ENCODE data around the gene POLA2. TPM values are rescaled to one million over a fixed set of nuclear protein-coding genes. Genes with fewer than 3 reads are reported as not detected.

Gene POLA2
- total RNA-seq, 2 experiments from 2014 or later = 55.2 to 63.8 TPM

DNA sequence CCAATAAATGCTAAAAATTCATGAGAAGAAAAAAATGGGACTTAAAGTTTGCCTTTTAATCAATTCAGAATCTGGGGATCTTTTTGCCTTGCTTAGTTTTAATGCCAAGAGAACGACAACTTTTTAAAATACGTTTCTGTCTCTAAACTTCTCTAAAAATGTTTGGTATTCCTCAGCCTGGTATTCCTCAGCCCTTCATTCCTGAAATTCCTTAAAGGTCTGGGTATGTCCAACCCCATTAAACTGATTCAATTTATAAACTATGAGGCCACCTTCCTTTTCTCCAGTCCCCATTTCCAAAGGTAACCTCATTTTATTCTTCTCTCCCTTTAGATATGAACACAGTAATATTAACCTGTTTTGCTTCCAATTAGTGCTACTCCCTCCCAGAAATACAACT, 16.6 kb downstream of the POLA2 start:
- ATAC-seq (no peak), DNase-seq (no peak)
- Mint-ChIP-seq H3K9me3 (no peaks in the 10 kb centered on the region), H3K4me1 (ENCODE audit: low read depth) (peaks cover 17% of the 10 kb centered on the region), H3K36me3 (ENCODE audit: low read depth) (peaks cover 63% of the 10 kb centered on the region), H3K27ac (no peak overlapping the region), H3K27me3 (no peaks in the 10 kb centered on the region), H3K4me3 (no peak overlapping the region)
- TF ChIP-seq, protein P1, sequence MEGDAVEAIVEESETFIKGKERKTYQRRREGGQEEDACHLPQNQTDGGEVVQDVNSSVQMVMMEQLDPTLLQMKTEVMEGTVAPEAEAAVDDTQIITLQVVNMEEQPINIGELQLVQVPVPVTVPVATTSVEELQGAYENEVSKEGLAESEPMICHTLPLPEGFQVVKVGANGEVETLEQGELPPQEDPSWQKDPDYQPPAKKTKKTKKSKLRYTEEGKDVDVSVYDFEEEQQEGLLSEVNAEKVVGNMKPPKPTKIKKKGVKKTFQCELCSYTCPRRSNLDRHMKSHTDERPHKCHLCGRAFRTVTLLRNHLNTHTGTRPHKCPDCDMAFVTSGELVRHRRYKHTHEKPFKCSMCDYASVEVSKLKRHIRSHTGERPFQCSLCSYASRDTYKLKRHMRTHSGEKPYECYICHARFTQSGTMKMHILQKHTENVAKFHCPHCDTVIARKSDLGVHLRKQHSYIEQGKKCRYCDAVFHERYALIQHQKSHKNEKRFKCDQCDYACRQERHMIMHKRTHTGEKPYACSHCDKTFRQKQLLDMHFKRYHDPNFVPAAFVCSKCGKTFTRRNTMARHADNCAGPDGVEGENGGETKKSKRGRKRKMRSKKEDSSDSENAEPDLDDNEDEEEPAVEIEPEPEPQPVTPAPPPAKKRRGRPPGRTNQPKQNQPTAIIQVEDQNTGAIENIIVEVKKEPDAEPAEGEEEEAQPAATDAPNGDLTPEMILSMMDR (IDR thresholded peaks at IDR 0.05) = no peak
- CTCF ChIA-PET = interaction anchor here (1.3 to 5.9 kb wide), 3 partner anchors 13 to 52 kb away, joined by 3 to 35 read pairs (median 26); partner anchors contain the start of gene CDC42EP2
- POLR2A ChIA-PET = interaction anchor here (0.6 to 1.6 kb wide), 2 partner anchors 27 to 58 kb away, joined by 3 read pairs; no protein-coding TSS in a partner anchor
- intact Hi-C loops (cut with micrococcal nuclease) = loop anchor here (5.0 kb wide), 1 partner anchor 39 kb away; no protein-coding TSS in a partner anchor

DNA sequence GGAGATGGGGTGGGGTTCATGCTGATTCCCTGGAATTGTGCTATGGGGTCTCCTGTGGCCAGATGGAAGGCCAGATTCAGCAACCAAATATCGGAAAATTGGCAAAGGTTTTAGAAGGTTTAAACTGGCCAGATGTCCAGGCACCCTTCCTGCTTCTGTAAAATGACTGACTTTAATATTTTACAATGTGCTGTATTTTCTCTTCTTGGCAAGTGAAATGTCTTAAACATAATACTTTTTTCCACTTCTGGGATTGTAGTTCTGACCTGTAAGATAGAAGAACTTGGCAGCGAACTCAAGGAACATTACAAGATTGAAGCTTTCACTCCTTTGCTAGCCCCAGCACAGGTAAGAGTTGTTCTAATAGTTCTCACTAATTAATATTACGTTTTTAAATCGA, 17.5 kb downstream of the POLA2 start:
- intact Hi-C loops (cut with micrococcal nuclease) = loop anchor here (5.0 kb wide), 1 partner anchor 38 kb away; no protein-coding TSS in a partner anchor
- peak overlapping the region; percentile 83 for H3K27ac Mint-ChIP-seq
- ChIA-PET POLR2A (interaction anchor here (1.0 to 1.6 kb wide), 3 partner anchors 13 to 28 kb away, joined by 3 to 4 read pairs (median 3); no protein-coding TSS in a partner anchor), CTCF (interaction anchor here (1.6 to 5.9 kb wide), 3 partner anchors 17 to 51 kb away, joined by 4 to 35 read pairs (median 26); partner anchors contain the start of gene CDC42EP2)
- DNase-seq (no peak), ATAC-seq (no peak)
- H3K36me3 Mint-ChIP-seq (ENCODE audit: low read depth) = peaks cover 67% of the 10 kb centered on the region
- TF ChIP-seq, protein P1 (IDR thresholded peaks at IDR 0.05) = no peak
- H3K4me3 Mint-ChIP-seq = no peak overlapping the region
- H3K4me1 Mint-ChIP-seq (ENCODE audit: low read depth) = peaks cover 17% of the 10 kb centered on the region
- H3K9me3 Mint-ChIP-seq = no peaks in the 10 kb centered on the region
- H3K27me3 Mint-ChIP-seq = no peaks in the 10 kb centered on the region

DNA sequence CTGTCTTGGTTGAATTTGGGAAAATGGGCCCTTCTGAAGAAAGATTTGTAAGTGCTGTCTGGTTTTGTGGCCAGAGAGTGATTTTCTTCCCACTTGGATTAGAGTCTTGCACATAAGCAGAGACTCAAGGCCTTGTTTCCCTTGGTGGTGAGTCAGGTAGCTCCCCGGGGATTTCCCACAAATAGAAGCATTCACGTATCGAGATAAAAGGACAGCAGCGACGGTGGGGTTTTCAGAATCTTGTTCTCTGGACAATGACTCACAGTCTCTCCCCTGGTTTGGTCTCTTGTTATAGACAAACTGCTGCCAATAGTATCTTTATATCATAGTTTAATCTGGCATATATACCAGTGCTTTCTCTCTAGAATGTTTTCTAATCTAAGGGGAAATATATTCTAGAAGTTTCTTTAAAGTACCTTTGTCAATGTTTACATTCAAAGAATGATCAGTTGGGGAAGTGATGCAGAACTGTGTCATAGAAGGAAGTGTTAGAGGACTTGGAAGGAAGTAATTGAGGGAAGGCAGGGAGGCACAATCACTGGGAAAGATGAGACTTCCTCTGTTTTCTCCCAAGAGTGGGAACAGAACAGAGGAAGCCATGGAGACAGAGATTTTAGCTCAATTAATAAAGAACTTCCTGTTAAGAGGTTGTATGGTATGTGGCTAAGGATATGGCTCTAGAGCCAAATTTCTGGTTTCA, 18.1 kb downstream of the POLA2 start:
- Mint-ChIP-seq H3K27me3 (no peaks in the 10 kb centered on the region), H3K4me3 (no peak overlapping the region), H3K36me3 (ENCODE audit: low read depth) (peaks cover 71% of the 10 kb centered on the region), H3K4me1 (ENCODE audit: low read depth) (peaks cover 17% of the 10 kb centered on the region), H3K9me3 (no peaks in the 10 kb centered on the region), H3K27ac (peak overlapping the region; percentile 83)
- TF ChIP-seq, protein P1 (IDR thresholded peaks at IDR 0.05) = no peak
- ATAC-seq = peak; percentile 94
- intact Hi-C loops (cut with micrococcal nuclease) = loop anchor here (5.0 kb wide), 1 partner anchor 37 kb away; no protein-coding TSS in a partner anchor
- peak; percentile 75 for DNase-seq
- CTCF ChIA-PET = interaction anchor here (0.7 to 5.9 kb wide), 7 partner anchors 10 to 67 kb away, joined by 3 to 35 read pairs (median 4); partner anchors contain the start of gene CDC42EP2
- POLR2A ChIA-PET = interaction anchor here (1.0 to 1.6 kb wide), 5 partner anchors 14 to 49 kb away, joined by 3 to 4 read pairs (median 3); no protein-coding TSS in a partner anchor

GRCh38 chr11:65280646-65281045, 18.9 kb downstream of the POLA2 start:
- no peak overlapping the region for H3K4me3 Mint-ChIP-seq
- peaks cover 73% of the 10 kb centered on the region for H3K36me3 Mint-ChIP-seq (ENCODE audit: low read depth)
- POLR2A ChIA-PET = interaction anchor here (0.6 to 1.4 kb wide), 6 partner anchors 10 to 158 kb away, joined by 3 to 4 read pairs (median 3); no protein-coding TSS in a partner anchor
- intact Hi-C loops (cut with micrococcal nuclease) = no loop called here
- CTCF ChIA-PET = interaction anchor here (0.7 to 5.9 kb wide), 7 partner anchors 9 to 66 kb away, joined by 3 to 35 read pairs (median 4); partner anchors contain the start of gene CDC42EP2
- peak overlapping the region; percentile 83 for H3K27ac Mint-ChIP-seq
- DNase-seq = no peak
- no peaks in the 10 kb centered on the region for H3K27me3 Mint-ChIP-seq
- TF ChIP-seq, protein P1 (IDR thresholded peaks at IDR 0.05) = no peak
- ATAC-seq = no peak
- peaks cover 17% of the 10 kb centered on the region for H3K4me1 Mint-ChIP-seq (ENCODE audit: low read depth)
- no peaks in the 10 kb centered on the region for H3K9me3 Mint-ChIP-seq
